Mammary epithelial cell (primary cell): Measurements from ENCODE around the gene SPAG7.

Experiments used
- EZH2 ChIP-seq: IDR thresholded peaks from 2 replicates; pipeline ENCODE4 v1.6.1; 2012; ENCODE audit warnings: low read length, inconsistent platforms, borderline replicate concordance
- TF ChIP-seq, protein P1 (sequence below), 2 donors: IDR thresholded peaks in 1 of 2; conservative IDR thresholded peaks in 1 of 2; 2 replicates each; pipeline ENCODE4 v1.5.1; 2011 to 2012; ENCODE audit warnings: inconsistent platforms in 2 of 2, low read length in 2 of 2, mild to moderate bottlenecking in 2 of 2, control low read depth in 1 of 2, low read depth in 1 of 2; ENCODE audit not compliant: insufficient read depth in 1 of 2; ENCODE audit errors: extremely low read depth in 1 of 2

DNA sequence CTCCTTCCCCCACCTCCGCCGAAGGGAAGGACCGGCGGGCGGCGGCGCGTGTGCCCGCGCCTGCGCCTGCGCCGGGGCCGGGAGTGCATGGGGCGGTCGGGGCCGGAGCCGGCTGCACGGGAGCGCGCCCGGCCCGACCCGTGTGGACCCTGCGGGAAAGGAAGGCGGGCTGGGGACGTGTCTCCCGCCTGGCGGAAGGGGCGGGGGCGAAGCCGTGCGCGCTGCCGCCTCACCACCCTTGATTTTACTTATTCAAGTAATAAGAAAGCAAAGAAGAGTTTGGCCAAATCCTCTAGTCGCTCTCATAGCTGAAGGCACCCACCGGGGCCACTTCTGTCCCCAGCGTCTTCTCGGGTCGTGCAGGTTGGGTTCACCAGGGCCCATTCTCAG is 18.7 kb downstream of the SPAG7 start:
- TF ChIP-seq, protein P1, sequence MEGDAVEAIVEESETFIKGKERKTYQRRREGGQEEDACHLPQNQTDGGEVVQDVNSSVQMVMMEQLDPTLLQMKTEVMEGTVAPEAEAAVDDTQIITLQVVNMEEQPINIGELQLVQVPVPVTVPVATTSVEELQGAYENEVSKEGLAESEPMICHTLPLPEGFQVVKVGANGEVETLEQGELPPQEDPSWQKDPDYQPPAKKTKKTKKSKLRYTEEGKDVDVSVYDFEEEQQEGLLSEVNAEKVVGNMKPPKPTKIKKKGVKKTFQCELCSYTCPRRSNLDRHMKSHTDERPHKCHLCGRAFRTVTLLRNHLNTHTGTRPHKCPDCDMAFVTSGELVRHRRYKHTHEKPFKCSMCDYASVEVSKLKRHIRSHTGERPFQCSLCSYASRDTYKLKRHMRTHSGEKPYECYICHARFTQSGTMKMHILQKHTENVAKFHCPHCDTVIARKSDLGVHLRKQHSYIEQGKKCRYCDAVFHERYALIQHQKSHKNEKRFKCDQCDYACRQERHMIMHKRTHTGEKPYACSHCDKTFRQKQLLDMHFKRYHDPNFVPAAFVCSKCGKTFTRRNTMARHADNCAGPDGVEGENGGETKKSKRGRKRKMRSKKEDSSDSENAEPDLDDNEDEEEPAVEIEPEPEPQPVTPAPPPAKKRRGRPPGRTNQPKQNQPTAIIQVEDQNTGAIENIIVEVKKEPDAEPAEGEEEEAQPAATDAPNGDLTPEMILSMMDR (conservative IDR thresholded peaks at IDR 0.05 in 1 of 2, IDR thresholded peaks at IDR 0.05 in 1 of 2; ENCODE audit: extremely low read depth in 1 of 2, insufficient read depth in 1 of 2, low read depth in 1 of 2, low read length in 2 of 2) = no peak
- no peak for TF ChIP-seq EZH2
